Measurements from ENCODE around the gene PRELID2.
"Not testable (repeated sequence)": the region's sequence is repeated elsewhere in the genome, so short reads cannot be mapped to it uniquely, and the experiment has no call there.

PRELID2 gene

GRCh38 chr5:145836241-145836640 is 1.1 kb upstream of the PRELID2 start:
- Histone ChIP-seq H3K27ac (ENCODE audit: low read depth, low read length) (peak overlapping the region; percentile 66), H3K4me3 (ENCODE audit: low read depth in 1 of 2, low read length in 2 of 2) (peak overlapping the region in 1 of 2 donors; percentile 95)
- H3K9ac ChIP-seq (ENCODE audit: low read length); H3K9me3 ChIP-seq (ENCODE audit: low read length); H3K4me1 ChIP-seq (ENCODE audit: insufficient read depth, low read length); H3K36me3 ChIP-seq (ENCODE audit: insufficient read depth, low read length); H3K27me3 ChIP-seq (ENCODE audit: control insufficient read depth in 1 of 2, insufficient read depth in 2 of 2, low read length in 2 of 2): not testable (repeated sequence)

- Histone ChIP-seq H3K4me3 (ENCODE audit: low read depth in 1 of 2, low read length in 2 of 2) (peak overlapping the region; percentile 63 to 95), H3K27ac (ENCODE audit: low read depth, low read length) (peak overlapping the region; percentile 66), H3K36me3 (ENCODE audit: insufficient read depth, low read length) (no peaks in the 10 kb centered on the region), H3K9ac (ENCODE audit: low read length) (peak overlapping the region; percentile 66), H3K9me3 (ENCODE audit: low read length) (no peaks in the 10 kb centered on the region), H3K27me3 (ENCODE audit: control insufficient read depth in 1 of 2, insufficient read depth in 2 of 2, low read length in 2 of 2) (no peaks in the 10 kb centered on the region), H3K4me1 (ENCODE audit: insufficient read depth, low read length) (peaks cover 13% of the 10 kb centered on the region)
These were observed 702 bp upstream of the PRELID2 start for GRCh38 chr5:145835848-145836239.

DNA sequence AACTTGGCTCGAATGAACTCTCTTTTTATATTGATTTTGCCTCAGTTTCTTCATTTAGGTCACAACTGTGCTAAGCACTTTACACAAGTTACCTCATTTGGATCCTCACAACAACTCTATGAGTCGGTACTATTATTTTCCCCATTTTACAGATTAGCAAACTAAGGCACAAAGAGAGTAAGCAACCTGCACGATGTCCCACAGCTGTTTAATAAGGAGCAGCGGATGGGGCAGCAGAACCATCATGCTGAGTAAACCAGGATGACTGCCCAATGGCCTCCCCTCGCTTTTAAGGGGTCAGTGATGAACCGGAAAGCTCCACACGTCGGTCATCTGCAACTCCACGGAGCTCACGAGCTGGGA is 607 bp downstream of the PRELID2 start:
- Histone ChIP-seq H3K9ac (ENCODE audit: low read length) (peak overlapping the region; percentile 44), H3K4me3 (ENCODE audit: low read depth in 1 of 2, low read length in 2 of 2) (peak overlapping the region; percentile 63 to 95), H3K27ac (ENCODE audit: low read depth, low read length) (peak overlapping the region; percentile 66), H3K27me3 (ENCODE audit: control insufficient read depth in 1 of 2, insufficient read depth in 2 of 2, low read length in 2 of 2) (no peaks in the 10 kb centered on the region), H3K36me3 (ENCODE audit: insufficient read depth, low read length) (no peaks in the 10 kb centered on the region), H3K9me3 (ENCODE audit: low read length) (no peaks in the 10 kb centered on the region), H3K4me1 (ENCODE audit: insufficient read depth, low read length) (peaks cover 18% of the 10 kb centered on the region)

DNA sequence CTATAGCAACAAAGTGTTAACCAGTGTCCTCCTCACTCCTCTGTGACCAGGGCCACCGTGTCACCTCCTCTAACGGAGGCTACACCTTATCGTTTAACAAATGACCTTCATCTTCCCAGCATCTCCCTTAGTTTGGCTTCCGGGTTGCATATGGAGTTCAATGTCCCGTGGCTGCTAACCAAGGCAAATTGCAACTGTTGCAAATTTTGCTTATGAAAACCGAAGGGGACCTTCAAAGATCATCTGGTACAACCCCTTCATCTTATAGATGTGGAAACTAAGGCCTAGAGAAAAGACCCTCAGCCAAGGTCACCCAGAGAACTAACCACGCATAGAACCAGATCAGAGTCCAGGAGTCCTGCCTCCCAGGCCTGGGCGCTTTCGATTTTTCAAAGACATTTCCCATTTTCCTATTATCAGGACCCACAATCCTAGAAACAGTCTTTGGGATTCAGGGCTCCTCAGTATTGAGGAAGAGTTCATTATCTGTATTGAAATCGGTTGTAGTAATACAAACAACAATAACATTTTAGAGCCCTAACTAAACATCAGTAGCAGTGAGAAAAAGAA is 1.4 kb downstream of the PRELID2 start:
- no peaks in the 10 kb centered on the region for H3K27me3 ChIP-seq (ENCODE audit: control insufficient read depth in 1 of 2, insufficient read depth in 2 of 2, low read length in 2 of 2)
- H3K4me3 ChIP-seq (ENCODE audit: low read depth in 1 of 2, low read length in 2 of 2): no peak overlapping the region
- H3K9ac ChIP-seq (ENCODE audit: low read length): no peak overlapping the region
- H3K27ac ChIP-seq (ENCODE audit: low read depth, low read length): no peak overlapping the region
- H3K9me3 ChIP-seq (ENCODE audit: low read length): no peaks in the 10 kb centered on the region
- peaks cover 18% of the 10 kb centered on the region for H3K4me1 ChIP-seq (ENCODE audit: insufficient read depth, low read length)
- no peaks in the 10 kb centered on the region for H3K36me3 ChIP-seq (ENCODE audit: insufficient read depth, low read length)

DNA sequence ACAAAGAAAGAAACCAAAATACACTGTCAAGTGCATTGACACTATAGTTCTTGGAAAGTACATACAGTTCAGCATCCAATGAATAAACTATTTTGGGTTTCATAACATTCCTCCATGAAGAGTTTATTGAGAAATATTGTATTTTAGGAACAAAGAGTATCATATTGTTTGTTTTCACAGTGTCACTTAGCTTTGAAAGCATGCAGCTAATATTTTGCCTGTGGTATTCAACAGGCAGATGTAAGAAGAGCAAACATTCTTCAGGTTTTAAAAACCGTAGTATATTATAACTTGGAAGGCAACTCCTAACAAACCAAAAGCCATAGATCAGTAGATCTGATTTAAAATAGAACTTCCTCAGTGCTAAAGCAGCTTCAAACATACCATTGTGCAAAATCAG is 4.5 kb downstream of the PRELID2 start:
- Histone ChIP-seq H3K36me3 (ENCODE audit: insufficient read depth, low read length) (no peaks in the 10 kb centered on the region), H3K27me3 (ENCODE audit: control insufficient read depth in 1 of 2, insufficient read depth in 2 of 2, low read length in 2 of 2) (no peaks in the 10 kb centered on the region), H3K4me3 (ENCODE audit: low read depth in 1 of 2, low read length in 2 of 2) (no peak overlapping the region), H3K4me1 (ENCODE audit: insufficient read depth, low read length) (peaks cover 12% of the 10 kb centered on the region), H3K9me3 (ENCODE audit: low read length) (no peaks in the 10 kb centered on the region), H3K27ac (ENCODE audit: low read depth, low read length) (no peak overlapping the region), H3K9ac (ENCODE audit: low read length) (no peak overlapping the region)

DNA sequence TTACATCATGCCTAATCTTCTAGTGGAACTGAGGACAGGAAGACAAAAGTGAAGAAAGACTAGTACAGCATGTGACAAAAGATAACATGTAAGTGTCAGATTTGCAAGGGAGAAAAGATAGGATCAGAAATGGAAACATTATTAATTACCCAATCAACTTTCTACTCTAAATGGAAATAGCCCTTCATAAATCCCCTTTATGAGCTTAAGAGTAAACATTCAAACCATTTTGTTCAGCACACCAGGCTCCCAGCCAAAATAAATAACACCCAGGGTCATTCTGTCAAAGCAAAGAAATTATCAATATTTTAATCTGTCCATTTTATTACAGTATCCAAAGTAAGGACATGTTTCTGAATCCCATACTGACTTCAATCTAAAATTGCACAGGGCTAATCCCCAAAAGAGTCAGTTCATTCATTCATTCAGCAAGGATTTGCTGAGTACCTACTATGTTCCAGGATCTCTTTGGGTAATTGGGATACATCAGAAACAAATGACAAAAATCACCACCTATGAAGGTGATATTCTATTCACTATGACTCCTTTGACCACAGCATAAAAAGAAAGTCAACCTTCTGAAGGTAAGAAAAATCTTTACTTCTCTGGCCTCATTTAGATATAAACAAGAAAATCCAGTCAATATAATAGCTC is 5.3 kb downstream of the PRELID2 start:
- Histone ChIP-seq H3K9me3 (ENCODE audit: low read length) (no peaks in the 10 kb centered on the region), H3K36me3 (ENCODE audit: insufficient read depth, low read length) (no peaks in the 10 kb centered on the region), H3K4me3 (ENCODE audit: low read depth in 1 of 2, low read length in 2 of 2) (no peak overlapping the region), H3K4me1 (ENCODE audit: insufficient read depth, low read length) (peaks cover 12% of the 10 kb centered on the region), H3K27ac (ENCODE audit: low read depth, low read length) (no peak overlapping the region), H3K9ac (ENCODE audit: low read length) (no peak overlapping the region), H3K27me3 (ENCODE audit: control insufficient read depth in 1 of 2, insufficient read depth in 2 of 2, low read length in 2 of 2) (no peaks in the 10 kb centered on the region)

DNA sequence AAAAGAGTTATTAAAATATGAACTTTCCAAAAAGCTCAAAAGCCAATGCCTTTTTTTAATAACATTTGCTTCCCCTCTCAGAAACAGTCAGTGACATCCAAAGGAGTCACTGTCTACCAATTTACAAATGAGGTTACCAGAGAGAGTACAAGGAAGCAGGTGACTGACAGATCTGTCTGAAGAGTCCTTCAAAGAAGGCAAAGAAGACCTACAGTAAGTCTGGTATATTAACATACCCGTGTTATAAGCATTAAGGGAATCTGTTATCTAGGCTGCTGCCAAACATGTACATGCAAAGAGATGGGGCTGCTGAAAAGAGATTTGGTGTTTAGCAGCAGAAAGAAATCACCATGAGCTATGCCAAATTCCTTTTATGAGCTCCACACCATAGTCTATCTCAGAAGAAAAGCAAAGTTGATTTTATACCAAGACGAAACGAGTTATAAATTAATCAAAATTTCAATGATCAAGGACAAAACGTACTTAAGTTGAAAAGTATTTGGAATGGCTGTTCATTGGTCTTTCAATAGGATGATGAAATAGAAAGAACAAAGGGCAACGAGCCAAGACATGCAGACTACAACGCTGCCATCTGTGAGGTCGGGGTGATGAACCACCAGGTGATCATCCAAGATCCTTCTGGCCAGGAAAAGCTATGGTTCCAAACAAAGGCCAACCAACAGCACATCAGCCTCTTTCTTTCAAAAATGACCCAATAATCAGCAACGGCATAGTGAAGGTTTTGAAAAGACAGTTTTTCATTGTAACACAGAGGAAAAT is 8.1 kb downstream of the PRELID2 start:
- H3K36me3 ChIP-seq (ENCODE audit: insufficient read depth, low read length): no peaks in the 10 kb centered on the region
- H3K27me3 ChIP-seq (ENCODE audit: control insufficient read depth in 1 of 2, insufficient read depth in 2 of 2, low read length in 2 of 2): no peaks in the 10 kb centered on the region
- H3K27ac ChIP-seq (ENCODE audit: low read depth, low read length): no peak overlapping the region
- H3K4me1 ChIP-seq (ENCODE audit: insufficient read depth, low read length): peaks cover 12% of the 10 kb centered on the region
- H3K9ac ChIP-seq (ENCODE audit: low read length): no peak overlapping the region
- no peak overlapping the region for H3K4me3 ChIP-seq (ENCODE audit: low read depth in 1 of 2, low read length in 2 of 2)
- no peaks in the 10 kb centered on the region for H3K9me3 ChIP-seq (ENCODE audit: low read length)

GRCh38 chr5:145825751-145826180 is 9.4 kb downstream of the PRELID2 start:
- no peaks in the 10 kb centered on the region for H3K27me3 ChIP-seq (ENCODE audit: control insufficient read depth in 1 of 2, insufficient read depth in 2 of 2, low read length in 2 of 2)
- no peak overlapping the region for H3K9ac ChIP-seq (ENCODE audit: low read length)
- H3K4me3 ChIP-seq (ENCODE audit: low read depth in 1 of 2, low read length in 2 of 2): no peak overlapping the region
- no peak overlapping the region for H3K27ac ChIP-seq (ENCODE audit: low read depth, low read length)
- no peaks in the 10 kb centered on the region for H3K36me3 ChIP-seq (ENCODE audit: insufficient read depth, low read length)
- H3K9me3 ChIP-seq (ENCODE audit: low read length): no peaks in the 10 kb centered on the region
- H3K4me1 ChIP-seq (ENCODE audit: insufficient read depth, low read length): peaks cover 5% of the 10 kb centered on the region

GRCh38 chr5:145824040-145824439 is 11.1 kb downstream of the PRELID2 start:
- Histone ChIP-seq H3K4me1 (ENCODE audit: insufficient read depth, low read length) (no peaks in the 10 kb centered on the region), H3K9me3 (ENCODE audit: low read length) (no peaks in the 10 kb centered on the region), H3K36me3 (ENCODE audit: insufficient read depth, low read length) (no peaks in the 10 kb centered on the region), H3K27me3 (ENCODE audit: control insufficient read depth in 1 of 2, insufficient read depth in 2 of 2, low read length in 2 of 2) (no peaks in the 10 kb centered on the region), H3K9ac (ENCODE audit: low read length) (no peak overlapping the region), H3K4me3 (ENCODE audit: low read depth in 1 of 2, low read length in 2 of 2) (no peak overlapping the region), H3K27ac (ENCODE audit: low read depth, low read length) (no peak overlapping the region)

DNA sequence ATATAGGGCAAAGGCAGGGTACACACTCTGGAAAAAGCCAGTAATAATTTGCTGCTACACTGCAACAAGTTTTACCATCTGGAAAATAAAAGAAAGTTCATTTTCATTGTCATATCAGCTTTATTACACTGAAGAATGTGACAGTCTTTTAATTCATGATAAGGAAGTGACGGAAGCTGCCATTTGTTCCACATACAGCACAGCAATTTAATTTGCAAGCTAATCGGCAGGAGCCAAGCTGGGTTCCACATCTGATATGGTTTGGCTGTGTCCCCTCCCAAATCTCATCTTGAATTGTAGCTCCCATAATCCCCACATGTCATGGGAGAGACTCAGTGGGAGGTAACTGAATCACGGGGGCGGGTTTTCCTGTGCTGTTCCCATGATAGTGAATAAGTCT is 16.5 kb downstream of the PRELID2 start:
- H3K27me3 ChIP-seq (ENCODE audit: control insufficient read depth in 1 of 2, insufficient read depth in 2 of 2, low read length in 2 of 2): no peaks in the 10 kb centered on the region
- H3K9ac ChIP-seq (ENCODE audit: low read length): no peak overlapping the region
- H3K4me3 ChIP-seq (ENCODE audit: low read depth in 1 of 2, low read length in 2 of 2): no peak overlapping the region
- peaks cover 9% of the 10 kb centered on the region for H3K36me3 ChIP-seq (ENCODE audit: insufficient read depth, low read length)
- H3K9me3 ChIP-seq (ENCODE audit: low read length): no peaks in the 10 kb centered on the region
- H3K4me1 ChIP-seq (ENCODE audit: insufficient read depth, low read length): no peaks in the 10 kb centered on the region
- no peak overlapping the region for H3K27ac ChIP-seq (ENCODE audit: low read depth, low read length)

DNA sequence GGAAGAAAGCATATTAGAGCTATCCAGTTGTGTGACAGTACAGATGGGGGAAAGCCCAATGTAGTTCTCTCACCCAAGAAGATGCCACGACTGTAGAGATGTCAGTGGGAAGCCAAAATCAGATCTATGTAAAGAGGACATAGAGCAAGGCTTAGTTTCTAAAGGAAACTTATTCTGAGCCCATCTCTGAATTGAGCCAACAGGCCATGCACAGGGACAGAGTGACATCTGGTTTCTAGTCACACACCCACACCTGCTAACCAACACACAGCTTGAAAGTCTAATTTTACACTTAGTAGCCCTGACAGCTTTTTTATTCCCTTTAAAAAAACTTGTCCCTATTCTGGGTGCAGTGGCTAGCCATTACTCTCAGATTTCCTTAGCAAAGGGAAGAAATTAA is 22.3 kb downstream of the PRELID2 start:
- Histone ChIP-seq H3K27ac (ENCODE audit: low read depth, low read length) (no peak overlapping the region), H3K4me1 (ENCODE audit: insufficient read depth, low read length) (no peaks in the 10 kb centered on the region), H3K4me3 (ENCODE audit: low read depth in 1 of 2, low read length in 2 of 2) (no peak overlapping the region), H3K9me3 (ENCODE audit: low read length) (no peaks in the 10 kb centered on the region), H3K36me3 (ENCODE audit: insufficient read depth, low read length) (peaks cover 8% of the 10 kb centered on the region), H3K27me3 (ENCODE audit: control insufficient read depth in 1 of 2, insufficient read depth in 2 of 2, low read length in 2 of 2) (no peaks in the 10 kb centered on the region), H3K9ac (ENCODE audit: low read length) (no peak overlapping the region)

Data from muscle layer of colon (tissue), 2 donors.